CD4-positive, alpha-beta T cell treated with Interleukin-6 for 4 hours (primary cell): ENCODE results near the gene MYOM1.

ENCODE experiments used
- DNase-seq: peaks from one replicate; pipeline ENCODE4 v3.0.0-alpha.2; 2020; ENCODE audit warnings: mixed read lengths

Gene MYOM1

GRCh38 chr18:3183103-3183717 lies 36.6 kb downstream of the MYOM1 start:
- DNase-seq = no peak

DNA sequence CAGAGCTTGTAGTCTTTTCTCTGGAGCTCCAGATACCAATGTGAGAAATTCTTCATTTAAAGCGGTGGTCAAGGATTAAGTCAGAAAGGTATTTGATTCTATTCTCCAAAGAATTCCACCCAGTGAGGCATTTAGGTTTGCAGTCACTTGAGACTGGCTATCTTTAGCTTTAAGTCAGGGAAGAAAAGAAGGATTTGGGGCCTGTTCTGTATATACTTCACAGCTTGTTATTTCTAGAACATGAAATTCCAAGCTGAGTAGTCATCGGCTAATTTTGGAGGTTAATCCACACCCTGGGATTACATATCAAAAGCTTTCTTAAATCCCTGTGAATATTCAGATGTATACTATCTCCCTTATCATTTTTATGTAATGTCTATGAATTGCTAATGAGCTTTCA lies 39.4 kb downstream of the MYOM1 start:
- DNase-seq = no peak

DNA sequence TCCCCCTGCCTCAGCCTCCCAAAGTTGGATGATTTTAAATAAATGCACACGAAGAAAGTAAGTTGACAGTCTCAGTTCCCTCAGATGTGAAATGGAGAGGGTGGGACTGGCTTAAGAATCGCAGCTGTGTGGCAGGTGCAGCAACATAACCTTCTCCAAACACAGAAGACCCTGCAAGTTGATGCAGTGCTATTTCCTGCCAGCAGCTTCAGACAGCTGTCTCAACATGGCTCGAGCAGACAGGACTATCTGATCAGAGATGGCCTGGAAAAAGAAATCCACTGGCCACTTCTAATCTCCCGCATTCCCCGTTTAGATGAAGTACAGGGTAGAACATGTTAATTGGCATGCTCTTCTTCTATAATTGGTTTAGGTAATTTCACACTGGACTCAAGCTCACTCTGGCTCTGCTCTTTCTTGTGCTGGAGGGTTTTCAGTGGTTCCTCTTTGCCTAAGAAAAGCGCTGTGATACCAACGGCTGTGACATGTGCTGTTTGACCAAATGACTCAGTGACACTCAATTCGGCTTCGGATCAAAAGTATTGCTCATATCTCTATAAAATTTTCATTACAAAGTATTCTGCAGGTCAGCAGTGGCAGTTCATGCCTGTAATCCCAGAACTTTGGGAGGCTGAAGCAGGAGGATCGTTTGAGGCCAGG lies 40.2 kb downstream of the MYOM1 start:
- DNase-seq = no peak

DNA sequence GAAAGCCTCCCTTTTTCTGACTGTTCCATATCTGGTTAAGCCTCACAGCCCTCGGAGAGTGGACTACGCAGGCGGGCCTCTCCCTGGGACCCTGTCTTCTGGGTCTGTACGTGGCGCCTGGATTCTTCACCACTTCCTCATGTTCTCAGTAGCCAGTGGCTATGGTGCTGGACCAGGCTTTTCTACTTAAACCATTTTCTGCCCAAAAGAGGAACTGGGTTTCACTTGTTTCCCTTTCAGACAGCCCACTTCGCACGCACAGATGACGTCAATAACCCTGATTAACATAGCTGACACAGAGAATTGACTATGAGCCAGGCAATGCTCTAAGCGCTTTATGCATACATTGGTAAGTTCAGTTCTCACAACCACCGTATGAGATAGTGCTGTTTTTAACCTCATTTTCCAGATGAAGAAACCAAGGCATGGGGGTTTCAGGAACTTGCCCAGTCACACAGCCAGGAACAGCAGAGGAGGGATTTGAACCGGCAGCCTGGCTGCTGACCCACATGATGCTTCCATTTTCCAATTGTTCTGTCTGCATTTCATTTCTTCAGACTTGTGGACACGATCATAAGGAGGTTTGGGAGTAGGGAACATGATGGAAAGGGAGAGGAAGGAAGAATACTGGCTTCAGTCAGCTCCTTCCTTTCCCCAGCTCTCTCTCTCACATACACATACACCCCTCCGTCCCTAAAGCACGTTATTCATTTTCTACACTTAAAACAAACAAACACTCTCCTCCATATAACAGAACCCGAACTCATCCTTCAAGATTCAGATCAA lies 41.7 kb downstream of the MYOM1 start:
- DNase-seq = no peak

DNA sequence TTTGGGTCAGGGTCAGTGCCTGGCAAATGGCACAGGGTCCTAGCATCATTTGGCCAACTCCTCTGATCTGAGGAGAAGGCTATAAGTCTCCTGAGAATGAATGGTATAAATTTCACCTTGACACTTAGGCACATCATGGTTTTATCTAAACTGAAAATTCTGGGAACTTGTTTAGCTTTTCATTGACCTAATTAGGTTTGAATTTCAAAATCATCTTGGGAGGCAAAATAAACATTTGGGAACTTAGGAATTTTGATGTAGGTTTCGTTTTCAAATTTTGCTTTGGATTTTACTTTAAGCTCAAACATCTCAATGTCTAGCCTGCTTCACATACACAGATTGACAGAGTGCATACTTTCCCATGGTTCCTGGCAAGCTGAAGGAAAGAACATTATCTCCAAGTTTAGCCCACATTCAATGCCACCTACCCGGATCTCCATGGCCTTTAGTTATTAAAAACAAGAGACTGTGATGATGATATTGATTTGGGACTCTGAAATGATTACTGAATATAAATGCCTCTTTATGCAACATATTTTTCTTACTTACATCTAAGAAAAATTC lies 44.5 kb downstream of the MYOM1 start:
- no peak for DNase-seq

DNA sequence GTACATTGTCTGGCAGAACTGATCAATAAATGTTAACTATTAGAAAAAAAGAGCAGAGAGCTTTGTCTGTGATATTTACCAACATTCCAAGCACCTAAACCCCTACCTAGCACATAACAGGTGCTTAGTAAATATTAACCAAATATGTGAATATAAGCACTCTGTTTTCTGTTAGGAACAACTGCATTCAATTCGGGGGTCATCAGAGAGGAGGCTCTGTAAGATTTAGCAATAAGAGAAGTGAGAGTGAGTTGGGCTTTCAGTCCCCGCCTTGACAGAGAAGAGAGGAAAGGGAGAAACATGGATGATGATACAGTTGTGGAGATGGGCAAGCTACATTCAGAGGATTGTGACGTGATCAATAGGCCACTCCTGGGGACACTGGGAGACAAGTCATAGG lies 47.7 kb downstream of the MYOM1 start:
- no peak for DNase-seq

DNA sequence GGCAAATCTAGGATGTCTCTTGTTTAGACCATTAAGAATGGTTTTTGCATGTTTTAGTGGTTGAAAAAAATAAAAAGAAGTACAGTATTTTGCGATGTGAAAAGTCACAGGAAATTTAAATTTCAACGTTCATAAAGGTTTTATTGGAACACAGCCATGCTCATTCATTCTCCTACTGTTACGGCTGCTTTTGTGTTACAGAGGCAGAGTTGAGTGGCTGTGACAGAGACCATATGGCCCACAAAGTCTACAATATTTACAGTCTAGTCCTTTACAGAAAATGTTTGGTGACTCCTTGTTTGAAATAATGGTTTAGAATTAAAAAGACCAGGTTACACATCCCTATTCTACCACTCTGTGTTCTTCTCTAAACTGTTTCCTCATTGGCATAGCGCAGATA lies 48.1 kb downstream of the MYOM1 start:
- no peak for DNase-seq

- DNase-seq = no peak
These were observed 49.2 kb downstream of the MYOM1 start for GRCh38 chr18:3170441-3171161.

GRCh38 chr18:3164381-3164780 lies 55.4 kb downstream of the MYOM1 start:
- no peak for DNase-seq

DNA sequence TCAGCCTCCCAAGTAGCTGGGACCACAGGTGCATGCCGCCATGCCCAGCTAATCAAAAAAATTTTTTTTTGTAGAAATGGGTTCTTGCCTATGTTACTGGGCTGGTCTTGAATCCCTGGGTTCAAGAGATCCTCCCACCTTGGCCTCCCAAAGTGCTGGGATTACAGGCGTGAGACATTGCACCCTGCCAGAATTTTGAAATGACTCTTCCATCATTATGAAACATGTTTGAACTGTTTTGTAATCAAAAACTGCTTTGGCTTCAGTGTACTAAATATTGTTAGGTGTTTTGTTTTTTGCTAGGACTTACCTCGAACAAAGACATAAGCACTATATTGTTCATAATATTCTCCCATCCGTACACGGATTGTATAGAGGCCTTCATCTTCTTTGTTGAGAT lies 55.8 kb downstream of the MYOM1 start:
- DNase-seq = no peak

- DNase-seq = no peak
These were observed 57.6 kb downstream of the MYOM1 start for GRCh38 chr18:3162181-3162580.

GRCh38 chr18:3159830-3160229 lies 59.9 kb downstream of the MYOM1 start:
- DNase-seq = no peak

DNA sequence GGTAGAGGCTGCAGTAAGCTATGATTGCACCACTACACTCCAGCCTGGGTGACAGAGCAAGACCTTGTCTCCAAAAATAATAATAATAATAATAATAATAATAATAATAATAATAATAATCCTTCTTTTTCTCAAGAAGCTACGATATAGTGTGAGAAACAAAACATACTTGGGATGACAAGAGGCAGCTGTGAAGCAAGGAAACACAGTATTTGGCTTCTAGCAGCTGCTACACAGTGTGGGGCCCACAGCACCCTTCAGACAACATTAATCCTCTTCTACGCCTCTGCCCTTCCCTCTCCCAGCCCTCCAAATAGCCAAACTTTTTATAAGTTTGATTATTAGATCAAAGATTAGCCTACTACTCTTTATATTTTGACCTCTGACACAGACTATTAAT lies 62.2 kb downstream of the MYOM1 start:
- no peak for DNase-seq

GRCh38 chr18:3157086-3157485 lies 62.7 kb downstream of the MYOM1 start:
- no peak for DNase-seq

DNA sequence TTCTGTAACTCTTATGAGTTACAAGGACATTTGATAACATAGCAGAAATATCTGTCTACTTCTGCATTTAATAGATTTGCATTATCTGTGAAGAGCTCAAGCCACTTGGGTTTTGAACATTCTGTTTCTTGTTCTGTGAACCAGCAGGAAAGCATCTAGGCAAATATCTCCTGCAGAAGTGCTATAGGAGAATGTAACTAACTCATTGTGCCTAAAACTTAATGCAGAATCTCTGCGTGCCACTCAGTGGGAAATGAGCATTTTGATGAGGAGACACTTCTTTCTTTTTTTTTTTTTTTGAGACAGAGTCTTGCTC lies 63.5 kb downstream of the MYOM1 start:
- DNase-seq = no peak

- no peak for DNase-seq
These were observed 65.6 kb downstream of the MYOM1 start for GRCh38 chr18:3154214-3154613.

DNA sequence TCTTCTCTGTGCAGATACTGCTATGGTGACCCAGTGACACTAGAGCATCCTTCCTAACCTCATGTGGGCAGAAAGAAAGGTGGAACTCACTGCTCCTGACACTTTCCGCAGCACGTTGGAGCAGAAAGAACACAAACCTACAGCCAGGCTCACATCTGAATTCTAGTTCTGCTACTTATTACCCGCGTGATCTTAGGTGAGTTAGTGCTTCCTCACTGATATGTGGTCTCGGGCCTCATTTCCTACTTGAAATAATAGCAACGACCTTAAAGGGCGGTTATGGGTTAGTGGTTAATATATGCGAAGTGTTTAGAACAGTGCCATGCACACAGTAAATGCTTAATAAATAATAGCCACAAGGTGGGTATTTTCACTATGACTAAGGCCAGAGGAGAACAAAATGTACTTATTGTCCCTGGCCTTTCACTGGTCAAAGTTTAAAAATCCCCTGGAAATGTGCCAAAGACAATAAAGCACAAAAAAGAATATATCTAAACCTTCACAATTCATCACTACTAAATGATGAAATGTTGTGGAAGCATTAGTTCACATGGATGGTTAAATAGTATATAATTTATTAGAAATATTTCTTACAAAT lies 66.6 kb downstream of the MYOM1 start:
- DNase-seq = no peak

- DNase-seq = no peak
These were observed 67.5 kb downstream of the MYOM1 start for GRCh38 chr18:3152294-3152693.

DNA sequence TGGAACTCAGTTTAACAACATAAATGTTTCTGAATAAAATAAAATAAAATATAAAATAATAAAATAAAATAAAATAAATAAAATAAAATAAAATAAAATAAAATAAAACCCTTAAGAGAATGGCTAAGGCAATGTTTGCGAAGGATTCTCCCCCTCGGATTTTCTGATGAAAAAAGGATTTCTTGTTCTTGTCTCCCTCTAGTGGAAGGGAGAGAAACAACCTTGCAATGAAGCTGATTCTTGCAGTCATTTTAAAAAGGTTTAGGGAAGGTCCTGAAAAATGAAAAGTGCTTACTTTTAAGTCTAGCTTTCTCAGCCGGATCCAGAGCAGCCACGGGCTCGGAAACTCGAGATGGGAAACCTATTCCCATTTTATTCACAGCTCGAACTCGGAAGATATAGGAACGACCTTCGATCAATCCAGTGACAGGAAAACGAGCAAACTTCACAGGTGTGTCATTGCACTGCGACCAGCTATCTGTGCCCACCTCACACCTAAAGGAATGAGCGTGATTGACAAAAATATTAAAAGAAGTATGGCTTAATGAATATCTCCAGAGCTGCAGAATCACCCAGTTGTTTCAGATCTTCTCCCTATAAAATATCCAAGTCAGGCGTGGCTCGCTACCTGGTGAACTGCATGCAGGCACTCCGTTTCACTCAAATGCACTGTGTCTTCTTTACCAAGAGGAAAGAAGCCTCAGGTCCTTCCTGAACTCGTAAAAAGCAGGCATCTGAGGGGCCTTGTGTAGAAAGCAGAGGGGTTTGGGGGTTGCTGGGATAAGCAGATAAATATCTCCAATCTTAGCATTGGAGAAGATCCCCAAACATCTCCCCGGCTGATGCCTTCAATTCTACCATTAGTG lies 68.1 kb downstream of the MYOM1 start:
- DNase-seq = no peak

DNA sequence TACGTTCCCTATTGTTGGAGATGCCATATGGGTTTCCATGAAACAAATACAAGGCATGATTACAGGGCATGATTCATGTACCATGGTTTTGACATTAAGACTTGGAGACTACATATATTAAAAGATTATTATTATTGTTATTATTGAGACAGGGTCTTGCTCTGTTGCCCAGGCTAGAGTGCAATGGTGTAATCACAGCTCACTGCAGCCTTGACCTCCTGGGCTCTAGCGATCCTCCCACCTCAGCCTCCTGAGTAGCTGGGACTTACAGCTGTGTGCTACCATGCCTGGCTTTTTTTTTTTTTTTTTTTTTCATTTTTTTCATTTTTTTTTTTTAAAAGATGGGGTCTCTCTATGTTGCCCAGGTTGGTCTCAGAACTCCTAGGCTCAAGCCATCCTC lies 69.1 kb downstream of the MYOM1 start:
- no peak for DNase-seq

DNA sequence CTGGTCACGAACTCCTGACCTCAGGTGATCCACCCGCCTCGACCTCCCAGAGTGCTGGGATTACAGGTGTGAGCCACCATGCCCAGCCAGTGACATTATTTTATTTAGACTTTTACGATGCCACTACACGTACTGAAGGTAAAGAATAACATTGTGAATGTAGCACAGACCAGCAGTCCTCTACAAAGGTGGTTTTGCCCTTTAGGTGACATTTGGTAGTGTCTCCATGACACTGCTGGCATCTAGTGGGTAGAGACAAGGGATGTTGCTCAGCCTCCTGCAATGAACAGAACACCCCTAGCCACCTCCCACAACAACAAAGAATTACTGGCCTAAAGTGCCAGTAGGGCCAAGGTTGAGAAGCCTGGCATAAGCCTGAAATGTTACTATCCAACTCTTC lies 69.5 kb downstream of the MYOM1 start:
- no peak for DNase-seq

DNA sequence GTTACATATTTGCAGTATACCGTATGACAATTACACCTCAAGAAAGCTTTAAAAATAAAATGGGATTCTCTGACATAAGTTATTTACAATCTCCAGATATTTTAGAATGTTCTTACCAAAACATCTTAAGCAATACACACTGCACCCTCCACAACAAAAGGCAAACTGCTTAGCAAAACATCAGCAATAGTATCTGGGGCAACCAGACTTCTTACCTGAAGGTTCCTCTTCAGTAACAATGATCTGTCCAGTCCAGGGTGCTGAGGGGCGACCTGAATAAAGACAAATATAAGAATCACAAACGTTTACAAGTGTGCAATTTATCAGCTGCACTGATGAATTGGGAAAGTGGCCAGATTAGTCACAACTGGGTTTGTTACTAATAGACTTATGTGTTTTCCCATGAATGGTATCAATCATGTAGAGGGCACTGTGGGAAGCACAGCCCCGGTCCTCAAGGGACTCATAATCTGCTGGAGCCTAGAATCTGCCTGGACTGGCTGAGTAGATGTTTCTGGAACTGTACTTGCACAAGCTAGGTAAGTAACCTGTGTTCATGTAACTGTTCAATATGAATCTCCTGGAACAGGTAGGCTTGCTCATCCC lies 70.7 kb downstream of the MYOM1 start:
- DNase-seq = no peak
